Hematopoietic multipotent progenitor cell treated with erythropoietin and hydrocortisone succinate and interleukin-3 and kit ligand, for 15 days (in vitro differentiated cells): Measurements from ENCODE around the gene GLS2.
A peak's percentile ranks its signal among the peaks of the same experiment; 100 is the strongest.
"Not testable (repeated sequence)": the region's sequence is repeated elsewhere in the genome, so short reads cannot be mapped to it uniquely, and the experiment has no call there.

ENCODE experiments used
- DNase-seq: peaks from one replicate; pipeline ENCODE4 v3.0.0-alpha.2; 2015; ENCODE audit warnings: low spot score

GLS2 gene

DNA sequence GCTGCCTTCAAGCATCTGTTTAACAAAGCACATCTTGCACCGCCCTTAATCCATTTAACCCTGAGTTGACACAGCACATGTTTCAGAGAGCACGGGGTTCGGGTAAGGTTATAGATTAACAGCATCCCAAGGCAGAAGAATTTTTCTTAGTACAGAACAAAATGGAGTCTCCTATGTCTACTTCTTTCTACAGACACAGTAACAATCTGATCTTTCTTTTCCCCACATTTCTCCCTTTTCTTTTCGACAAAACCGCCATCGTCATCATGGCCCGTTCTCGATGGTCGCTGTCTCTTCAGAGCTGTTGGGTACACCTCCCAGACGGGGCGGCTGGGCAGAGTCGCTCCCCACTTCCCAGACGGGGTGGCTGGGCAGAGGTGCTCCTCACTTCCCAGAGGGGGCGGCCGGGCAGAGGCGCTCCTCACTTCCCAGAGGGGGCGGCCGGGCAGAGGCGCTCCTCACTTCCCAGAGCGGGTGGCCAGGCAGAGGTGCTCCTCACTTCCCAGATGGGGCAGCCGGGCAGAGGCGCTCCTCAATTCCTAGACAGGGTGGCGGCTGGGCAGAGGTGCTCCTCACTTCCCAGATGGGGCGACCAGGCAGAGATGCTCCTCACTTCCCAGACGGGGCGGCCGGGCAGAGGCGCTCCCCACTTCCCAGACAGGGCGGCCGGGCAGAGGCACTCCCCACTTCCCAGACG, 5.6 kb upstream of the GLS2 start:
- not testable (repeated sequence) for DNase-seq

DNA sequence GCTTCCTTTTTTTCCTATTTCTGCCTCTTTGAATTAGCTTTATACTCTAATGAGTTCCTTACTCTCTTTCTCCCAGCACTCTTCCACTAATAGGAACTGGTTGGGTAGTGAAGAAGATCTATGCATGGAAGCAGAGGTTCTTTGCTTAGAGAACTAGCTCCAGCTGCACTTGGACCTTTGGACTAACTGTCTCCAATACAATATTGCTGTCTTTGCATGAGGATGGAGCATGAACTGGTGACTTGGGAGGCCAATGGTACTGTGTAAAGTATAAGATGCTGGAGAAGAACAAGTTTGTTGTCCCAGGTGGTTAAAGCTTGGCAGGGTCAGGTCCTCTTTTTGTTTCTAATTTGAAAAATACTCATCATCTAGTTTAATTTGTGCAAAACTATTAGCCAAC, 2.4 kb upstream of the GLS2 start:
- DNase-seq: no peak

DNA sequence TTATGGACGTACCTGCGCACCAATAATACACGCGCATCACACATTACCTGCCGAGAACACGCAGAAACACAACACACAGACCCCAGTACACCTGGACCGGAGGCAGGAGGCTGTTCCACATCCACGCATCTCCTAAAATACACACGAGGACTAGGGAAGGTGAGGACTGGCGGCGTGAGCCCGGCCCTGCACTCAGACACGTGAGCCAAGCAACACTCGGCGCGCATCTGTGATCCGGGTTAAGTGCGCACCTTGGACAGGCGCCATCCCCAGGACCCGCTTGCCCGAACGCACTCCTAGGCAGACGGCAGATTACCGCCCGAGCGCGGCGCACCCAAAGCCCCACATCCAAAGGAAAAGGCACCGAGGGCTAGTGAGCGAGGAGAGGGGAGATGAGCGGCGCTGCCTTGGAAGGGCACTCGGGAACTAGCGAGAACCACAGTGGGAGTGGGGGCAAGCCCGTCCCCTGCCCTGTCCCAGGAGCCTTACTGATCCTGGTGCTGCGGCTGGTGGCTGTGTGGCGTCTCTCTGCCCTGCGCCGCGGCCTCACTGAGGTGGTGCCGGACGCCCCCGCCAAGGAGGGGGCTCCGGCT, 417 bp downstream of the GLS2 start:
- DNase-seq: no peak

DNA sequence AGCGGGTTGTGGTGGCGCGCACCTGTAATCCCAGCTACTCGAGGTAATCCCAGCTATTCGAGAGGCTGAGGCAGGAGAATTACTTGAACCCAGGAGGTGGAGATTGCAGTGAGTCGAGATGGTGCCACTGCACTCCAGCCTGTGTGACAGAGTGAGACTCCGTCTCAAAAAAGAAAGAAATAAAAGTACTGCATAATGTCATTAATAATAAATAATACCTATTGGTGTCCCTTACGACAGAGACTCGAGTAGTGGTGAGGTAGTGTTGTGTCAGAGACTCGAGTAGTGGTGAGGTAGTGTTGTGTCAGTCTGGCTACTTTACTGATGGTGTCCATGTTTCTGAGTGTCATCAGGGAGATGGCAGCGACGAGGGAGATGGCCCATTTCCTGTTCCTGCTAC, 1.3 kb downstream of the GLS2 start:
- no peak for DNase-seq

- DNase-seq: no peak
These were observed 3.4 kb downstream of the GLS2 start for GRCh38 chr12:56484566-56484965.

- no peak for DNase-seq
These were observed 8.3 kb downstream of the GLS2 start for GRCh38 chr12:56479625-56480024.

- DNase-seq: no peak
These were observed 10.3 kb downstream of the GLS2 start for GRCh38 chr12:56477521-56478225.

GRCh38 chr12:56476972-56477432, 11.0 kb downstream of the GLS2 start:
- DNase-seq: no peak

DNA sequence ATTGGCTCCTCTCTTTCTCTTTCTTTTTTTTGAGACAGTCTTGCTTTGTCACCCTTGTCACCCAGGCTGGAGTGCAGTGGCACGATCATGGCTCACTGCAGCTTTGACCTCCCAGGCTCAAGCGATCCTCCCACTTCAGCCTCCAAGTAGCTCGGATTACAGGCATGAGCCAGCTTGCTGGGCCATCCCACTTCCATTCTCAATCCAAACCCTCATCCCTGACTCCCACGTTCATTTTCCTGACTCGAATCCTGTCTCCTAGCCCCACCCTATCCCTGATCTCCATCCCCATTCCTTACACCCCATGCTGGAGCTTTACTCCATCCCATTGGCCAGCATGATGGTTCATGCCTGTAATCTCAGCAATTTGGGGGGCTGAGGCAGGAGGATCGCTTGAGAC, 11.8 kb downstream of the GLS2 start:
- no peak for DNase-seq

- DNase-seq: no peak
These were observed 13.6 kb downstream of the GLS2 start for GRCh38 chr12:56474389-56474788.

DNA sequence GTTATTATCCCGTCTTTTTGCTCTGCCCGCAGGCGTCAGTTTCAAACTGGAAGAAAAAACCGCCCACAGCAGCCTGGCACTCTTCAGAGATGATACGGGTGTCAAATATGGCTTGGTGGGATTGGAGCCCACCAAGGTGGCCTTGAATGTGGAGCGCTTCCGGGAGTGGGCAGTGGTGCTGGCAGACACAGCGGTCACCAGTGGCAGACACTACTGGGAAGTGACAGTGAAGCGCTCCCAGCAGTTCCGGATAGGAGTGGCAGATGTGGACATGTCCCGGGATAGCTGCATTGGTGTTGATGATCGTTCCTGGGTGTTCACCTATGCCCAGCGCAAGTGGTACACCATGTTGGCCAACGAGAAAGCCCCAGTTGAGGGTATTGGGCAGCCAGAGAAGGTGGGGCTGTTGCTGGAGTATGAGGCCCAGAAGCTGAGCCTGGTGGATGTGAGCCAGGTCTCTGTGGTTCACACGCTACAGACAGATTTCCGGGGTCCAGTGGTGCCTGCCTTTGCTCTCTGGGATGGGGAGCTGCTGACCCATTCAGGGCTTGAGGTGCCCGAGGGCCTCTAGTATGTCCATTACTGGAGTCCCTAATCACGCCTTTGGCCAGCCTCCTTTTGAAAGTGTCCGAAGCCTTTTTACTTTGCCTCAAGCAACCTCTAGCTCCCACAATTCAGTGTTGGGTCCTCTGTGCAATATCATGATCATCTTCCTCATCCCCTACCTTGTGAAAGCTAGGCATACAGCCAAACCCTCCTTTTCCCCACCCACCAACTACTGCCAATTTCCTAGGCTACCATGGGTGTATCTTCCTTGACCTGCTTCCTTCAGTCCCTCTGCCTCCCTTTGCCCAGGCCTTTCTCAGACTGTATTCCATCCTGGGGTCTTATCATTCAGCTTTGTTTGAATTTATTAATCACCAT, 18.7 kb downstream of the GLS2 start:
- peak; percentile 29 for DNase-seq

- peak; percentile 94 for DNase-seq
These were observed 19.6 kb downstream of the GLS2 start, which contains the start of gene SPRYD4 for GRCh38 chr12:56468216-56469006. Gene SPRYD4 (plus strand): TSS chr12:56468578. CDS start chr12:56468592, 14 bp downstream.

GRCh38 chr12:56462565-56462964, 25.4 kb downstream of the GLS2 start:
- DNase-seq: no peak

- no peak for DNase-seq
These were observed 26.5 kb downstream of the GLS2 start for GRCh38 chr12:56461235-56462159.

DNA sequence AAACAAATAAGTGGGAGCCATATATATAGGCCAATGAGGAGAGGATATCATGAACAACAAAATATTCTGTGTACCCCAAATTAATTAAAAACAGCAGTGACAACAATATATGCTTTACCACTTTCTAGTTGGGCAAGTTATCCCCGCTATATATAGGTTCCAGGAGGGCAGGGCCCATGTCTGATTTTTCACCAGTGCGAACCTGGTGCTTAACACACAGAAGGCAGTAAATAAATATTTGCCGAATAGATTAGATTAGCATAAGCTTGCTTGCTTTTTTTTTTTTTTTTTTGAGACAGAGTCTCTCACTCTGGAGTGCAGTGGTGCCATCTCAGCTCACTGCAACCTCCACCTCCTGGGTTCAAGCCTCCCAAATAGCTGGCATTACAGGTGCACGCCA, 30.1 kb downstream of the GLS2 start:
- no peak for DNase-seq

DNA sequence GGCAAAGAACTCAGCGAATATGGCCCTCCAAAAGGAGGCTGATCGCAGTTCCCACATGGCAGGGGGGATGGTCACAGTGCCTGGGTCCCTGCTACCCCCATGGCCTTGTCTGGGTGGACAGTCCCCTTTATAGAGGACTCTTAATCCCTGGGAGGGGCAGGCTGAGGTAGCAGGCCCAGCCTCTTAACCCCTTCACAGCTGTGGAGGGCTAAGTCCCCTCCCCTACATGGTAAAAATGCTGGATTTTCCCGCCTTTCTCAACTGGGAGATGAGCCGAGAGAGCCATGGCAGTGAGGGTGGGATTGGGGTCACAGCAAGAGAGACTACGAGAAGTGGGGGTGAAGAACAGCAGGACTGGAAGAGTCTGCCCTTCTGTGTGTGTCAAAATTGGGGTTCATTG, 33.4 kb downstream of the GLS2 start, which contains the start of gene MIP:
Gene MIP (minus strand): TSS at position 101 of the 400 bp plus-strand sequence. CDS start 44 bp downstream, at position 57.
- no peak for DNase-seq

GRCh38 chr12:56451147-56451546, 36.8 kb downstream of the GLS2 start:
- DNase-seq: no peak

DNA sequence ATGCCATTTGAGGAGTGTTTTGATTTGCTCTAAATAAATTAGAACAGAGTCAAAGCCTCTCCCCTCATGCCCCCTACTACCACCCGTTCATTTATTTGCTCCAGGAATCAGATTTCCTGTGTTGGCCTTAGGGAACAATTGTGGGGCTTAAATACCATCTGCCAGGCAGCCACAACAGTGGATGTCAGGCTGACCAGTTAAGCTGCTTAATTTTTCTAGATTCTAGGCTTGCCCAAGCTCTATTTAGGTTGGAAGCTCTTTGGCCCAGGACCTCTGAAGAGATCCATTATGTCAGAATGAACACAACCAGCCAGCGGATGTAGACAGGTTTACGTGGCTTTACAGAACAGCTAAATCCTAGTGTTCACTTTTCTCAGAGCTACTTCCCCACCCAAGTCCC, 37.7 kb downstream of the GLS2 start:
- DNase-seq: no peak

DNA sequence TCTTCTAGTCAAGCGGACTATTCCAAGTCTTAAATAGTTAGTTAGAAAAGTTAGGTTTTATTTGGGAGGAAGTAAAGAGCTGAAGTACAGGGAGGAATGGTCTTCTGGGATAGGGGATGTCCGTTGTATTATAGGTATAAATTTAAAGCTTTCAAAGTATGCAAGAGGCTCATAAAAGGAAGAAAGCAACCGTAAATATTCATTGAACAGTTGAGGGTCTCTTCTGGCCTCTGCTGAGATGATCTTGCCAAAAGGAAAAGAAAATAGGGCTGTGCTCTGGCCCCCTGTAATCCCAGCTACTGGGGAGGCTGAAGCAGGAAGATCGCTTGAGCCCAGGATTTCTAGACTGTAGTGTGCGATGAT, 38.4 kb downstream of the GLS2 start:
- DNase-seq: no peak
